ENCODE data around the gene SOCS1. TPM values are rescaled to one million over a fixed set of nuclear protein-coding genes. Genes with fewer than 3 reads are reported as not detected.

Gene SOCS1
- total and polyA plus RNA-seq, 2 experiments from 2014 or later = 13.1 to 18.6 TPM

DNA sequence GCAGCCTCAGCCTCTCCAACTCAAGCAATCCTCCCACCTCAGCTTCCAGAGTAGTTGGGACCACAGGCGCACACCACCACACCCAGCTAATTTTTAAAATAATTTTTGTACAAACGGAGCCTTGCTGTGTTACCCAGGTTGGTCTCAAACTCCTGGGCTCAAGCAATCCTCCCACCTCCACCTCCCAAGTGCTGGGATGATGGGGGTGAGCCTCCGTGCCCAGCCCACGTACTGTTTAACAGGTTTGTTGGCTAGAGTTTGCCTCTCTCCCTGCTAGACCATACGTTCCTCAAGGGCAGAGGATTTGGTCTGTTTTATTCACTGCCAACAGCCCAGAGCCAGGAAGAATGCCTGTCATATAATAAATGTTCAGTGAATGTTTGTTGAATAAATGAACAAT lies 26.6 kb downstream of the SOCS1 start:
- Histone ChIP-seq H3K9me2 (replicated peaks; ENCODE audit: insufficient read depth) (no peaks in the 10 kb centered on the region), H3K4me2 (no peak overlapping the region), H3K4me1 (ENCODE audit: insufficient read depth) (no peaks in the 10 kb centered on the region), H2AFZ (no peak overlapping the region), H3K27me3 (no peaks in the 10 kb centered on the region), H3K79me2 (no peaks in the 10 kb centered on the region), H3K4me3 (no peak overlapping the region), H3K27ac (no peak overlapping the region), H3K36me3 (replicated peaks; ENCODE audit: insufficient read depth, low read depth) (no peaks in the 10 kb centered on the region), H3K9me3 (ENCODE audit: low read depth) (no peaks in the 10 kb centered on the region), H4K20me1 (ENCODE audit: insufficient read depth, poor library complexity, severe bottlenecking) (no peaks in the 10 kb centered on the region)
- WGBS (ENCODE audit: low lambda C conversion rate, missing lambda C conversion rate) = 83% methylated on average over 5 of the region's 5 CpGs
- no peak for TF ChIP-seq EZH2 (IDR thresholded peaks at IDR 0.05; ENCODE audit: borderline replicate concordance)
- DNase-seq (ENCODE audit: low spot score) = no peak

DNA sequence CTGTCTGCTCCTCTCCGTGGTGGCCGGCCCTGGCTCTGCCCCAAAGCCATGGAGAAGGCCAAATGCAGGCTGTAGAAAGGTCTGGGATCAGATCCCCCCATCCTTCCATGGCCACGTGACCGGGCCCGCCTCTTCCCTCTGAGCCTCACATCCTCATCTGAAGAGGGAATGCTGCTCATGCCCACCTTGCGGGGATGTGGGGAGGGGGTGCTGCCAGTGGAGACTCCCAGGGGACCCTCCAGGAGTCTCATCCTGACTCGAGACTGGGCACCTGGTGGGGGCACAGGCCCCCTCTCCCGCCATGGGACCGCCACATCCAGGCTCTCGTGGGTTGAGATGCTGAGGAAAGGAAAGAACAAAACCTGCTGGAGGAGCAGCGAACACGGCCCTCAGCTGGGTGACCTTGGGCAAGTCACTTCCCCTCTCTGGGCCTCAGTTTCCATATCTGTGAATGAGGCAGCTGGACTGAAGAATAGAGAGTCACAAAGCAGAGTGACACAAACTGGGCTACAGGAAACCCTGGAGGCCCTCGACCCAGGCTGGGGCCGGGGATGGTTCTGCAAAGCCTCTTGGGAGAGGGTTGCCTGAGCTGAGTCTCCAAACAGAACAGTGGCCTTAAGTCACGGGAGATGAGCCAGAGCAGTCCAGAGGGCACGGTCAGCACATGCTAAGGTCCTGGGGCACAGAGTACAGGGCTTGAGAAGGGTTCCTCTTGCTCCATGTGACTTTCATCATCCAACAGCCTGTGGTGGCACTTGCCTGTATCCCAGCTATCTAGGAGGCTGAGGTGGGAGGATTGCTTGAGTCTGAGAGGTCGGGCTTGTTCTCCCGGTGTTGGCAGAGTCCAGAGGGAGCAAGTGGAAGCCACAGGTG lies 30.1 kb downstream of the SOCS1 start:
- Histone ChIP-seq H3K9me3 (ENCODE audit: low read depth) (no peaks in the 10 kb centered on the region), H3K36me3 (replicated peaks; ENCODE audit: insufficient read depth, low read depth) (no peaks in the 10 kb centered on the region), H2AFZ (no peak overlapping the region), H3K4me1 (ENCODE audit: insufficient read depth) (no peaks in the 10 kb centered on the region), H3K79me2 (no peaks in the 10 kb centered on the region), H3K27ac (no peak overlapping the region), H3K27me3 (no peaks in the 10 kb centered on the region), H3K4me3 (no peak overlapping the region), H4K20me1 (ENCODE audit: insufficient read depth, poor library complexity, severe bottlenecking) (no peaks in the 10 kb centered on the region), H3K9me2 (replicated peaks; ENCODE audit: insufficient read depth) (no peaks in the 10 kb centered on the region), H3K4me2 (no peak overlapping the region)
- TF ChIP-seq, protein P1, sequence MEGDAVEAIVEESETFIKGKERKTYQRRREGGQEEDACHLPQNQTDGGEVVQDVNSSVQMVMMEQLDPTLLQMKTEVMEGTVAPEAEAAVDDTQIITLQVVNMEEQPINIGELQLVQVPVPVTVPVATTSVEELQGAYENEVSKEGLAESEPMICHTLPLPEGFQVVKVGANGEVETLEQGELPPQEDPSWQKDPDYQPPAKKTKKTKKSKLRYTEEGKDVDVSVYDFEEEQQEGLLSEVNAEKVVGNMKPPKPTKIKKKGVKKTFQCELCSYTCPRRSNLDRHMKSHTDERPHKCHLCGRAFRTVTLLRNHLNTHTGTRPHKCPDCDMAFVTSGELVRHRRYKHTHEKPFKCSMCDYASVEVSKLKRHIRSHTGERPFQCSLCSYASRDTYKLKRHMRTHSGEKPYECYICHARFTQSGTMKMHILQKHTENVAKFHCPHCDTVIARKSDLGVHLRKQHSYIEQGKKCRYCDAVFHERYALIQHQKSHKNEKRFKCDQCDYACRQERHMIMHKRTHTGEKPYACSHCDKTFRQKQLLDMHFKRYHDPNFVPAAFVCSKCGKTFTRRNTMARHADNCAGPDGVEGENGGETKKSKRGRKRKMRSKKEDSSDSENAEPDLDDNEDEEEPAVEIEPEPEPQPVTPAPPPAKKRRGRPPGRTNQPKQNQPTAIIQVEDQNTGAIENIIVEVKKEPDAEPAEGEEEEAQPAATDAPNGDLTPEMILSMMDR (IDR thresholded peaks at IDR 0.05; ENCODE audit: poor library complexity) = no peak
- TF ChIP-seq EZH2 (IDR thresholded peaks at IDR 0.05; ENCODE audit: borderline replicate concordance) = no peak
- TF ChIP-seq EZH2phosphoT487 (IDR thresholded peaks at IDR 0.05; ENCODE audit: low read depth, severe bottlenecking, unreplicated experiment) = no peak
- no peak for DNase-seq (ENCODE audit: low spot score)
- 87% methylated on average over 18 of the region's 18 CpGs for WGBS (ENCODE audit: low lambda C conversion rate, missing lambda C conversion rate)

DNA sequence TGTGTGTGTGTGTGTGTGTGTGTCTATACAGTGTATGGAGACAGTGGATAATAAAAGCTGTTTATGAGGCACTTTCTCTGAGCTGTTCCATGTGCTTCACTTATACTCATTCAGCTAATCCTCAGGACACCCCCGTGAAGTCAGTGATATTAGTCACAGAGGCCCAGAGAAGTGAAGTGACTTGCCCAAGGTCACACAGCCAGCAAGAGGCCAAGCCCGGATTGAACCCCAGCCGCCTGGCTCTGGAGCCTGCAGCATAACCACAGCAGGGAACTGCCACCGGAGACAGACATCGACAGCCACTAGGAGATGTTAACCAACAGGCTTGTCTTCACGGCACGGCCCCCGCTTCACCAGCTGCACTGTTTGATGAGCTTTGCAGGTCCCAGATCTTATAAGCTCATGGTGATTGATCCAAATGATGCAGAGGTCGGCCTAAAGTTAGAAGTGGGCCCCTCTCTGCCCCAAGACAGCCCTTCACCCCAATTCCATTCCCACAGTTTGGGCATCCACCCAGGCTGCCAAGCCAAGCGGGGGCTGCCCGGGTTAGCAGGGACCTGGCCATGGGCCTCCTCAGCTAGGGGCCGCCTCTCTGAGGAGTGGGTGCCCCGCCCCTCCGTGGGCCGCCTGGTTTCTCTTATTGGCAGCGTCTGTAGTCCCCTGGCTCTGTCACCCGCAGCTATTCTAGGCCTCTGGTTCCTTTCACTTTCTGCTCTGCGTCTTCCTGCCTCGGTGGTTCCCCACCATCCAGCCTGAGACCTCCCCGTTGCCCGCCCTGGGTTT lies 30.9 kb downstream of the SOCS1 start:
- Histone ChIP-seq H3K36me3 (replicated peaks; ENCODE audit: insufficient read depth, low read depth) (no peaks in the 10 kb centered on the region), H3K79me2 (no peaks in the 10 kb centered on the region), H3K27me3 (no peaks in the 10 kb centered on the region), H3K4me1 (ENCODE audit: insufficient read depth) (no peaks in the 10 kb centered on the region), H4K20me1 (ENCODE audit: insufficient read depth, poor library complexity, severe bottlenecking) (no peaks in the 10 kb centered on the region), H2AFZ (no peak overlapping the region), H3K9me2 (replicated peaks; ENCODE audit: insufficient read depth) (no peaks in the 10 kb centered on the region), H3K9me3 (ENCODE audit: low read depth) (no peaks in the 10 kb centered on the region), H3K4me3 (no peak overlapping the region), H3K27ac (no peak overlapping the region), H3K4me2 (no peak overlapping the region)
- DNase-seq (ENCODE audit: low spot score) = no peak
- TF ChIP-seq EZH2phosphoT487 (IDR thresholded peaks at IDR 0.05; ENCODE audit: low read depth, severe bottlenecking, unreplicated experiment) (no peak), EZH2 (IDR thresholded peaks at IDR 0.05; ENCODE audit: borderline replicate concordance) (no peak)
- TF ChIP-seq, protein P1 (IDR thresholded peaks at IDR 0.05; ENCODE audit: poor library complexity) = no peak
- 84% methylated on average over 20 of the region's 21 CpGs for WGBS (ENCODE audit: low lambda C conversion rate, missing lambda C conversion rate)
